ENCODE results near the gene DCC. TPM values are rescaled to one million over a fixed set of nuclear protein-coding genes. Genes with fewer than 3 reads are reported as not detected.

Gene DCC
- total RNA-seq, 6 donors from 2014 or later, result 0.33 to 3.5 (median 1.0) TPM

- ATAC-seq (ENCODE audit: low FRiP score in 2 of 2) (no peak), DNase-seq (no peak)
- H3K36me3 ChIP-seq, result no peaks in the 10 kb centered on the region
- H3K4me3 ChIP-seq, result no peak overlapping the region
- no peaks in the 10 kb centered on the region for H3K9me3 ChIP-seq
- no peak overlapping the region for H3K27ac ChIP-seq
- H3K27me3 ChIP-seq, result no peaks in the 10 kb centered on the region
- no peaks in the 10 kb centered on the region for H3K4me1 ChIP-seq
- 79 to 81% methylated on average over 3 of the region's 3 CpGs for WGBS, 2 donors
- TF ChIP-seq CTCF (IDR thresholded peaks at IDR 0.05), result no peak
- no peak for TF ChIP-seq POLR2A (IDR thresholded peaks at IDR 0.05)
- no peak for TF ChIP-seq EP300 (IDR thresholded peaks at IDR 0.05)
- TF ChIP-seq POLR2AphosphoS5 (IDR thresholded peaks at IDR 0.05), result no peak
These were observed 1102.4 kb downstream of the DCC start for GRCh38 chr18:53442415-53442783.

GRCh38 chr18:53443336-53443735, 1103.3 kb downstream of the DCC start:
- ATAC-seq (ENCODE audit: low FRiP score in 2 of 2) (no peak), DNase-seq (no peak)
- Histone ChIP-seq H3K4me1 (no peaks in the 10 kb centered on the region), H3K27ac (no peak overlapping the region), H3K36me3 (no peaks in the 10 kb centered on the region), H3K4me3 (no peak overlapping the region), H3K9me3 (no peaks in the 10 kb centered on the region), H3K27me3 (no peaks in the 10 kb centered on the region)
- WGBS, 2 donors, result 49 to 54% methylated on average over 2 of the region's 2 CpGs
- TF ChIP-seq EP300 (IDR thresholded peaks at IDR 0.05), result no peak
- TF ChIP-seq POLR2A (IDR thresholded peaks at IDR 0.05), result no peak
- TF ChIP-seq POLR2AphosphoS5 (IDR thresholded peaks at IDR 0.05), result no peak
- no peak for TF ChIP-seq CTCF (IDR thresholded peaks at IDR 0.05)

- Histone ChIP-seq H3K4me3 (no peak overlapping the region), H3K4me1 (no peaks in the 10 kb centered on the region), H3K27ac (no peak overlapping the region), H3K9me3 (no peaks in the 10 kb centered on the region), H3K36me3 (no peaks in the 10 kb centered on the region), H3K27me3 (no peaks in the 10 kb centered on the region)
- no peak for DNase-seq
- ATAC-seq (ENCODE audit: low FRiP score in 2 of 2), result no peak
- no peak for TF ChIP-seq POLR2AphosphoS5 (IDR thresholded peaks at IDR 0.05)
- no peak for TF ChIP-seq POLR2A (IDR thresholded peaks at IDR 0.05)
- no peak for TF ChIP-seq EP300 (IDR thresholded peaks at IDR 0.05)
- TF ChIP-seq CTCF (IDR thresholded peaks at IDR 0.05), result no peak
- 59 to 85% methylated on average over 4 of the region's 4 CpGs for WGBS, 2 donors
These were observed 1103.8 kb downstream of the DCC start for GRCh38 chr18:53443831-53444230.

- Histone ChIP-seq H3K9me3 (no peaks in the 10 kb centered on the region), H3K4me3 (no peak overlapping the region), H3K4me1 (no peaks in the 10 kb centered on the region), H3K27me3 (no peaks in the 10 kb centered on the region), H3K27ac (no peak overlapping the region), H3K36me3 (no peaks in the 10 kb centered on the region)
- TF ChIP-seq CTCF (IDR thresholded peaks at IDR 0.05) (no peak), POLR2A (IDR thresholded peaks at IDR 0.05) (no peak), POLR2AphosphoS5 (IDR thresholded peaks at IDR 0.05) (no peak), EP300 (IDR thresholded peaks at IDR 0.05) (no peak)
- WGBS, 2 donors, result 33 to 56% methylated on average over 2 of the region's 2 CpGs
- ATAC-seq (ENCODE audit: low FRiP score in 2 of 2), result no peak
- peak in 1 of 2 donors; percentile 33 for DNase-seq
These were observed 1111.9 kb downstream of the DCC start for GRCh38 chr18:53451902-53452301.

- Histone ChIP-seq H3K4me1 (peaks cover 0 to 3% (median 0%) of the 10 kb centered on the region in 4 donors), H3K4me3 (no peak overlapping the region), H3K36me3 (no peaks in the 10 kb centered on the region), H3K27ac (no peak overlapping the region), H3K9me3 (peaks cover 0 to 1% (median 0%) of the 10 kb centered on the region in 4 donors), H3K27me3 (no peaks in the 10 kb centered on the region)
- ATAC-seq (ENCODE audit: low FRiP score in 2 of 2) (no peak), DNase-seq (no peak)
- TF ChIP-seq EP300 (IDR thresholded peaks at IDR 0.05), result no peak
- 23 to 43% methylated on average over 1 of the region's 1 CpG for WGBS, 2 donors
These were observed 1117.1 kb downstream of the DCC start for GRCh38 chr18:53457068-53457467.

Data from upper lobe of left lung (tissue), 6 donors.